Suprapubic skin (tissue), 4 donors: ENCODE measurements around the gene KIAA1217. TPM values are rescaled to one million over a fixed set of nuclear protein-coding genes. Genes with fewer than 3 reads are reported as not detected.
A peak's percentile ranks its signal among the peaks of the same experiment; 100 is the strongest.

Experiments
- DNase-seq, 2 donors: peaks; one replicate each; pipeline ENCODE4 v3.0.0-alpha.2; 2019; ENCODE audit warnings: low spot score in 2 of 2
- H3K27ac ChIP-seq: fragments of 200-600 bp; sonication (generic); one replicate; pipeline ENCODE4 v1.5.1; 2019
- H3K27me3 ChIP-seq: fragments of 200-600 bp; sonication (generic); one replicate; pipeline ENCODE4 v1.5.1; 2019
- H3K36me3 ChIP-seq: fragments of 200-600 bp; sonication (generic); one replicate; pipeline ENCODE4 v1.5.1; 2019
- H3K4me1 ChIP-seq: fragments of 200-600 bp; sonication (generic); one replicate; pipeline ENCODE4 v1.5.1; 2019
- H3K4me3 ChIP-seq: fragments of 200-600 bp; sonication (generic); one replicate; pipeline ENCODE4 v1.5.1; 2019; ENCODE audit warnings: mild to moderate bottlenecking
- H3K9me3 ChIP-seq: fragments of 200-600 bp; sonication (generic); one replicate; pipeline ENCODE4 v1.5.1; 2019
- EP300 ChIP-seq: sonication (generic); formaldehyde crosslinking; IDR thresholded peaks from one replicate; pipeline ENCODE4 v1.6.1; 2017; ENCODE audit warnings: antibody characterized with exemption
- POLR2A ChIP-seq, 2 donors: fragments of 450-650 bp; IDR thresholded peaks; one replicate each; pipeline ENCODE4 v1.6.1; 2017; ENCODE audit warnings: antibody characterized with exemption in 2 of 2, mild to moderate bottlenecking in 2 of 2, moderate library complexity in 2 of 2
- POLR2AphosphoS5 ChIP-seq, 3 donors: sonication (generic); formaldehyde crosslinking; IDR thresholded peaks; one replicate each; pipeline ENCODE4 v1.6.1; 2017; ENCODE audit warnings: antibody characterized with exemption in 3 of 3
- WGBS: methylation state at CpG from one replicate; pipeline ENCODE4 v1.1.5; 2018; 5-methylcytosine and 5-hydroxymethylcytosine counted together
- total RNA-seq, 4 donors: library from RNA; depleted of rRNA; stranded (reverse); fragments of >200 nt; gene quantifications; one replicate each; pipeline ENCODE4 v1.1.0, GENCODE V29; 2016
- TF ChIP-seq, protein P1 (sequence below), 2 donors: fragments of 200-600 bp in 1 of 2; fragments of 450-650 bp in 1 of 2; sonication (generic) in 1 of 2; IDR thresholded peaks; one replicate each; pipeline ENCODE4 v1.5.1; 2016 to 2019; ENCODE audit warnings: antibody characterized with exemption in 2 of 2, mild to moderate bottlenecking in 1 of 2, moderate library complexity in 1 of 2

KIAA1217 gene
- total RNA-seq, 4 donors from 2014 or later, result 59.2 to 109 (median 72.1) TPM

DNA sequence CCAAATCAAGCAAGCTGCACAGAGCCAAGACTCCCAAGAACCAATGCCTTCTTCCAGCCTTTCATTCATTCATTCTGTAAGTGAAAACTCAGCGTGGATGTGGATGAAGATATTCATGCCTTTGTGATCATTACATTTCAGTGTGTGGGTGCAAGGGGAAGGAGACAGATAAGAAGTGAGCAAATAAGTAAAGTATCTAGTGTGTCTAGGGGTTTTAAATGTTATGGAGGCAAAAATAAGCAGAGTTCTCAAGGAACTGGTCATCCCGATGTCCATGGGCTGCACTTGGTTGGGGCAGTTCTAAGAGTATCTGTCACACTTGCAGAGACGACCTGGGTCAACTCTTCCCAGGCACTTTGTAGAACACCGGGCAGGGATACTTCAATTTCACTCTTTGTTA, 149.1 kb downstream of the KIAA1217 start:
- no peak for DNase-seq
- TF ChIP-seq, protein P1, sequence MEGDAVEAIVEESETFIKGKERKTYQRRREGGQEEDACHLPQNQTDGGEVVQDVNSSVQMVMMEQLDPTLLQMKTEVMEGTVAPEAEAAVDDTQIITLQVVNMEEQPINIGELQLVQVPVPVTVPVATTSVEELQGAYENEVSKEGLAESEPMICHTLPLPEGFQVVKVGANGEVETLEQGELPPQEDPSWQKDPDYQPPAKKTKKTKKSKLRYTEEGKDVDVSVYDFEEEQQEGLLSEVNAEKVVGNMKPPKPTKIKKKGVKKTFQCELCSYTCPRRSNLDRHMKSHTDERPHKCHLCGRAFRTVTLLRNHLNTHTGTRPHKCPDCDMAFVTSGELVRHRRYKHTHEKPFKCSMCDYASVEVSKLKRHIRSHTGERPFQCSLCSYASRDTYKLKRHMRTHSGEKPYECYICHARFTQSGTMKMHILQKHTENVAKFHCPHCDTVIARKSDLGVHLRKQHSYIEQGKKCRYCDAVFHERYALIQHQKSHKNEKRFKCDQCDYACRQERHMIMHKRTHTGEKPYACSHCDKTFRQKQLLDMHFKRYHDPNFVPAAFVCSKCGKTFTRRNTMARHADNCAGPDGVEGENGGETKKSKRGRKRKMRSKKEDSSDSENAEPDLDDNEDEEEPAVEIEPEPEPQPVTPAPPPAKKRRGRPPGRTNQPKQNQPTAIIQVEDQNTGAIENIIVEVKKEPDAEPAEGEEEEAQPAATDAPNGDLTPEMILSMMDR (IDR thresholded peaks at IDR 0.05), result no peak
- no peak for TF ChIP-seq EP300
- no peak for TF ChIP-seq POLR2AphosphoS5 (IDR thresholded peaks at IDR 0.05)
- 82% methylated on average over 4 of the region's 4 CpGs for WGBS
- no peak overlapping the region for H3K4me3 ChIP-seq
- no peaks in the 10 kb centered on the region for H3K9me3 ChIP-seq
- H3K4me1 ChIP-seq, result peaks cover 11% of the 10 kb centered on the region
- no peaks in the 10 kb centered on the region for H3K36me3 ChIP-seq
- H3K27me3 ChIP-seq, result no peaks in the 10 kb centered on the region
- H3K27ac ChIP-seq, result no peak overlapping the region

DNA sequence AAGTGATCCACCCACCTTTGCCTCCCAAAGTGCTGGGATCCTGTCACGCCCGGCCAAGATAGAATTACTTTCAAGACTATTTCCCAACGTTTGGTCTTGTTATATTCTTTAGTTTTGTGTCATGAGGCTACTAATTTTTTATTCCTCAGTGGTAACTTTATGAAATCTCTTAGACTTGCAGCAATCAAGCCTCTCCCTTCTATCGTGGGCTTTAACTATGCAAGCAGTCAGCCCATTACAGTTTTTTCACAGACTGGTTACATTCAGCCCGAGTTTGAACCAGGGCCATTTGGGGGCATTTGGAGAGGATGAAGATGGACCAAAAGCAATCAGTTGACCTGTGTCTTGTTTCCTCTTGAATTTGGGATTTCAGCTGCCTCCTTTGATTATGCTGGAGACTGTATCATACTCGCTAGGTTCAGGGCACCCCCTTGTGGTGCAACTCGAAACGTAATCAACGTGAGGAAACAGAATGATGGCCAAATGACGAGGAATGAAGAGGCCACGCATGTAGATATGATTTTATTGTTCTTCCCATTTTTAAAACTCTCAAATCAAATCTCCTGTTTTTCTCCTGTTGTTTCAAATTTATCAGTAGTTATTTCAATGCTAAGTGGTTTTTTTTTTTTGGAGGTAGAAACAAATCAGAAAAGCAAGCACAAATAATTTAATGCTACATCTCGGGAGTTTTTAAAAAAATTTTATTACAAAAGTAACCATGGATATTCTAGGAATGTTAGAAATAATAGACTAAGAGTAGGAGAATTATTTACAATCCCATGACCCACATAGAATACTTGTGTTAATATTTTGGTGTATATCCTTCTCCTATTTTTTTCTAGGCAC, 151.6 kb downstream of the KIAA1217 start:
- Histone ChIP-seq H3K9me3 (no peaks in the 10 kb centered on the region), H3K27me3 (no peaks in the 10 kb centered on the region), H3K27ac (no peak overlapping the region), H3K4me3 (no peak overlapping the region), H3K4me1 (peaks cover 11% of the 10 kb centered on the region), H3K36me3 (no peaks in the 10 kb centered on the region)
- WGBS, result 31% methylated on average over 12 of the region's 12 CpGs
- TF ChIP-seq, protein P1 (IDR thresholded peaks at IDR 0.05), result peak; percentile 26 to 56
- no peak for TF ChIP-seq EP300
- no peak for DNase-seq

- WGBS, result 63% methylated on average over 3 of the region's 3 CpGs
- Histone ChIP-seq H3K36me3 (no peaks in the 10 kb centered on the region), H3K27ac (no peak overlapping the region), H3K9me3 (no peaks in the 10 kb centered on the region), H3K4me3 (no peak overlapping the region), H3K27me3 (no peaks in the 10 kb centered on the region), H3K4me1 (peaks cover 5% of the 10 kb centered on the region)
- no peak for DNase-seq
- TF ChIP-seq POLR2A (IDR thresholded peaks at IDR 0.05) (no peak), POLR2AphosphoS5 (IDR thresholded peaks at IDR 0.05) (no peak), EP300 (no peak)
- TF ChIP-seq, protein P1 (IDR thresholded peaks at IDR 0.05), result no peak
These were observed 154.1 kb downstream of the KIAA1217 start for GRCh38 chr10:24363070-24363469.

GRCh38 chr10:24367688-24368087, 158.8 kb downstream of the KIAA1217 start:
- Histone ChIP-seq H3K27ac (no peak overlapping the region), H3K9me3 (no peaks in the 10 kb centered on the region), H3K36me3 (no peaks in the 10 kb centered on the region), H3K27me3 (no peaks in the 10 kb centered on the region), H3K4me3 (no peak overlapping the region), H3K4me1 (peaks cover 7% of the 10 kb centered on the region)
- 92% methylated on average over 1 of the region's 1 CpG for WGBS
- TF ChIP-seq POLR2A (IDR thresholded peaks at IDR 0.05), result no peak
- no peak for TF ChIP-seq EP300
- TF ChIP-seq, protein P1 (IDR thresholded peaks at IDR 0.05), result no peak
- no peak for TF ChIP-seq POLR2AphosphoS5 (IDR thresholded peaks at IDR 0.05)
- DNase-seq, result no peak

DNA sequence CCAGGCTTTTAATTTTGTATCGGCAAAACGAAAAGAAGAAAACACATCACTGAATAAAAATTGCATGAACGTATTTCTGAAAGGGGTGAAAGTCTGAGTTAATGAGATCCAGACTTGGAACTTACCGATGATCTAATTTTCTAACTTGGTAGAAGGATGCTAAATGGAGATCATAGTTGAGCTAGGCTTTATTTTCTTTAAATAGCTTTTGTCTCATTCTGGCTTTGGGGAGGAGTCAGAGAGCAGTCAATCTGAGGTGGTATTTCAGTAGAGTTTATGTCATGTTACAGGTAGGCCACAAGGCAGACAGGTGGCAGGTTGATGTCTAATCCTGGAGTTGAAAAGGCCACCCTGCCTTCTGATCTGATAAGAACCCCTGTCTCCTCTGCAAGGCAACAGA, 161.9 kb downstream of the KIAA1217 start:
- H3K4me1 ChIP-seq, result peaks cover 7% of the 10 kb centered on the region
- H3K4me3 ChIP-seq, result no peak overlapping the region
- 64% methylated on average over 4 of the region's 4 CpGs for WGBS
- TF ChIP-seq EP300 (no peak), POLR2A (IDR thresholded peaks at IDR 0.05) (no peak), POLR2AphosphoS5 (IDR thresholded peaks at IDR 0.05) (no peak)
- TF ChIP-seq, protein P1 (IDR thresholded peaks at IDR 0.05), result no peak
- DNase-seq, result no peak
- no peaks in the 10 kb centered on the region for H3K27me3 ChIP-seq
- H3K9me3 ChIP-seq, result no peaks in the 10 kb centered on the region
- no peak overlapping the region for H3K27ac ChIP-seq
- no peaks in the 10 kb centered on the region for H3K36me3 ChIP-seq
